Cerebellar nuclear complex (tissue), 1 donor: ENCODE results near the gene ARSG.
A peak's percentile ranks its signal among the peaks of the same experiment; 100 is the strongest.

ENCODE experiments used
- DNase-seq, 2 experiments: peaks; one replicate each; lab custom pipeline; 2025; lab: John Stamatoyannopoulos, UW

The ARSG gene

GRCh38 chr17:68451670-68452354 is 160.5 kb downstream of the ARSG start:
- no peak for DNase-seq

- DNase-seq = no peak
These were observed 161.5 kb downstream of the ARSG start for GRCh38 chr17:68452724-68453290.

- DNase-seq = no peak
These were observed 162.8 kb downstream of the ARSG start for GRCh38 chr17:68453991-68454665.

DNA sequence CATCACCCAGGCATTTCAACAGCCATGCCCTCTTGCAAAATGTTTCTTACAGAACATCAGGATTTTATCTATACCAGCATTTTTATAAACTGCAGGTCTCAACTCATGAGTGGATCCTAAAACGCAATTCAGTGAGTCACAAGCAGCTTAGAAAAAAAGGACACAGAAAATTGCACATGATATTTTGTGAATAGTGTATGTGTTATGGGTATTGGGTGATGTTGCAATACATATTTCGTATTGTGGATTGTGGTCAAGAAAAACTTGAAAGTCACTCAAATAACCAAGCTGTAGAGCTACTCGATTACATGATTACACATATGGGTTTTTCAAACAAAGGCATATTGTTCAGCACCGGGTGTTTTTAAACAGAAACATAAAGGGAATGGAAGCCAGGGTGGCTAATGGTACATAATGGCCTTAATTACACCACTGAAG is 164.6 kb downstream of the ARSG start:
- DNase-seq = no peak

DNA sequence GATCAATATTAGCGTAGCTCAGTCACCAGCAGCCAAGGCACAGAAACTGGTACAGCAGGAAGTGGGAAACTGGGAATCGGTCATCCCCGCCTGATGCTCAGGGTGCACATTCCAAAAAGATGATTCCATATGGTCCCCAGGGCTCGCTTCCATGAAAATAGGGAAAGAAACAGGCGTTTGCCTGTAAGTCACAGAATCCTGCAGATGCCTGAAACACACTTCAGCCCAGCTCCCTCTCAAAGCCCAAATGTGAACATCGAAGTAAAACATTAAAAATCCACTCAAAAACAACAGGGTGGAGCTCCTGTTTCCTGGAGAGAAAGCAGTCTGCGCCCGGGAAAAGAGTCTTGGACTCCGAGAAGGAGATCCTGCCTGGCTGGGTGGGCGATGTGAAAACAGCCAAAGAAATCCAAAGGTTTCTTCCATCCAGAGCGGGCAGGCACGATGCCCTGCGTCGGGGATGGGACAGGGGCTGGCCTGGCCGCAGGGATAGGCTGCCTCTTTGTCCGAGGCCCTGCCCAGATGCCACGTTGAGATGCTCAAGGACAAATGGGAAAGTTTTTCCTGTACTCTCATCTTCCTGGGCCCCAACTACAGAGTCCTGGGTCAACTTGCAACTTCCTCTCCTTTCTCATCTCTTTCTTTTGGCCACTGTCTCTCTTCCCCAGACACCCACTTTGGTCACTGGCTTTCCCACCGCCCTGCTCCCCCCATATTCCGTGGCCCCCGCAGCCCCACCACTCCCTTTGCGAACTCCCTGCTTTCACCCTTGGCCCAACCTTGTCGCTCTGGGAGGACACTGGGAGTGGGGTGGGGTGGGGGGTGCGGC is 165.3 kb downstream of the ARSG start:
- peak in 1 of 2 experiments; percentile 65 for DNase-seq

- no peak for DNase-seq
These were observed 165.9 kb downstream of the ARSG start, which contains the start of gene WIPI1 for GRCh38 chr17:68457168-68457538. TSS of gene WIPI1 (minus strand) at chr17:68457496. CDS start at chr17:68457421, 75 bp downstream.

DNA sequence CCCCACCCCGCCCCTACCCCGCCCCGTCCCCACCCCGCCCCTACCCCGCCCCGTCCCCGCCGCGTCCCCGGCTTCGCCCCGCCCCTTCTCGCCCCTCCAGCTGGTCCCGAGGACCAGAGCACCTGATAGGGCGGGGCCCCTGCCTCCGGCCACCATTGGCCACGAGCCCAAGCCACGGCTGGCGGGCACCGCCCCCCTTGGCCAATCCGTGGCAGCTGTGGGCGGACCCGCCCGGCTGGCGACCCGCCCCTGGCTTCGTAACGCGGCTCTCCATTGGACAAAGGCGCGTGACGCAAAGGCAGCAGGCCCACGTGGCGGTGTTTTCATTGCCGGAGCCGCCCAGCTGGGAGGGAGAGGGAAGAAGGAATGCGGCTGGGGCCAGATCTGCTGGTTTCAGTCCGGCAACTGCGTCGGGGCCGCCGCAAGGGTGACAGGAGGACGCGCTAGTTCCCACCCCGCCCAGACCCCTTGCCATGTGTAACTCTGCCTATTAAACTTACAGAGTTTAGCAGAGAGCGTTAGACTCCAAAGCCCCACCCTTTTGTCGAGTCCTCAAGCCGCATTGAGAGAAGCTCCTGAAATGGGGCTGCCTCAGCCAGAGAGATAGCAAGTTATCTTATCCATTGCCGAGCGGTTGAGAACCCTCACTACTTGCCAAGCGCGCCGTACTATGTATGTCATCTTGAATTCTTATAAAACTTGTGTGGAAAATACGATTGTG is 166.4 kb downstream of the ARSG start:
- DNase-seq = peak; percentile 95 to 99

GRCh38 chr17:68458260-68459036 is 167.2 kb downstream of the ARSG start:
- no peak for DNase-seq

DNA sequence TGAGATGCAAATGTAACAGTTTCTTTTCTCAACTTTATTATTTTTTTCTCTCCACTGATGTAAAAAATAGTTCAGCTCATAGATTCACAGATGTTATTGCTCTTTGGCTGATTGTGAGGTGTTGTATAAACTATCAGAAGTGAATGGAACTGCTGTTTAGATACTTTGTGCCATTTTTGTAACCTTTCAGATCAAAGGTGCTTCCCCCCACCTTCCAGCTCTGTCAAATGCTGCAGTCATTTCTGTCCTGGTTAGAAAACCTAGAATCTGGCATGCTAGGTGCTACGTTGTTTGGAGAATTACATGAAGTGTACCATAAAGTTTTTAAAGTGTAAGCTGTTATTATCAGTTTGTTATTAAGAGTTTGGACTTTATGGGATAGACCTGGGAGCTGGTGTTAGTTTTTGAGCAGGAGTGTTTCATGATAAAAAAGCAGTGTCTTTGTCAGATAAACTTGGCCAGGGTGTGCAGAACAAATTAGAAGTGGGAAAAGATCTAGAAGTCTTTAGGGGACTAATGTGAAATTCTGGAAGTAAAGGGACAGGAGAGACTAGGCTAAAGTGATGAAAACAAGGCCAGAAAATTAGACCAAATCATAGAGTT is 167.8 kb downstream of the ARSG start:
- no peak for DNase-seq

GRCh38 chr17:68460146-68460545 is 168.9 kb downstream of the ARSG start:
- DNase-seq = no peak

GRCh38 chr17:68460715-68461114 is 169.4 kb downstream of the ARSG start:
- no peak for DNase-seq

DNA sequence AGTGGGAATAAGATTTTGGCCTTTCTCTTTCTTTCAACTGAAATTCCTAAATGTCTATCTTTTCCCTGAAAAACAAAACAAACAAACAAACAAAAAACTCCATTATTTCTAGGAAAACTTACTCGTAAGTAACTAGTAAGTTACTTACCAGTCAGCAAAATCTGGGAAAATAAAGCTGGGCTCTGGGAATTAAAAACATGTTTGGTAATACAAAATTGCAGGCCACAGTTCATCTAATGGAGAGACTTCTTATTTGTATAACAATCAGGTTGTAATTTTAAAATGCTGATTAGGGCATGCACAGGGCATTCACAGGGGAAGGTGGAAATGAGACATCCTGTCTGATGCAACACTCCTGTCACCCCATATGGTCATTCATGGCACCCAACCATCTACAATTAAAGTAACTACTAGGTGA is 169.8 kb downstream of the ARSG start:
- no peak for DNase-seq

DNA sequence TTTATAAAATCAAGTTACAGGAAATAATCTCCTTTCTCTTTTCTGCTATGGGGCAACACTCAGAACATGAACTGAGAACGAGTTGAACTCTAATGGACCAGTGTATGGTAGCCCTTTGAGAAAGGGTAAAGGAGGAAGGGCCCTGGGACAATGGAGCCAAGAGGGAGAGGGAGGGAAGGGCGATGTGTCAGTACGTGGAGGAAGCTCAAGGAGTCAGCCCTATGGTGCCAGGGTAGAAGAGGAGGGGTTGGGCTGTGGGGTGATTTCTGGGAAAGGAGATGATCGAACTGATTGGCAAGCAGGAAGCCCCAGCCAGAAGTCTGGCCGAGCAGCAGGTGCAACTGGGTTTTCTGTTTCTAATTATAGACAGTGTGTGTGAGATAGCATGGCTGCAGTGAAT is 170.3 kb downstream of the ARSG start:
- DNase-seq = no peak

DNA sequence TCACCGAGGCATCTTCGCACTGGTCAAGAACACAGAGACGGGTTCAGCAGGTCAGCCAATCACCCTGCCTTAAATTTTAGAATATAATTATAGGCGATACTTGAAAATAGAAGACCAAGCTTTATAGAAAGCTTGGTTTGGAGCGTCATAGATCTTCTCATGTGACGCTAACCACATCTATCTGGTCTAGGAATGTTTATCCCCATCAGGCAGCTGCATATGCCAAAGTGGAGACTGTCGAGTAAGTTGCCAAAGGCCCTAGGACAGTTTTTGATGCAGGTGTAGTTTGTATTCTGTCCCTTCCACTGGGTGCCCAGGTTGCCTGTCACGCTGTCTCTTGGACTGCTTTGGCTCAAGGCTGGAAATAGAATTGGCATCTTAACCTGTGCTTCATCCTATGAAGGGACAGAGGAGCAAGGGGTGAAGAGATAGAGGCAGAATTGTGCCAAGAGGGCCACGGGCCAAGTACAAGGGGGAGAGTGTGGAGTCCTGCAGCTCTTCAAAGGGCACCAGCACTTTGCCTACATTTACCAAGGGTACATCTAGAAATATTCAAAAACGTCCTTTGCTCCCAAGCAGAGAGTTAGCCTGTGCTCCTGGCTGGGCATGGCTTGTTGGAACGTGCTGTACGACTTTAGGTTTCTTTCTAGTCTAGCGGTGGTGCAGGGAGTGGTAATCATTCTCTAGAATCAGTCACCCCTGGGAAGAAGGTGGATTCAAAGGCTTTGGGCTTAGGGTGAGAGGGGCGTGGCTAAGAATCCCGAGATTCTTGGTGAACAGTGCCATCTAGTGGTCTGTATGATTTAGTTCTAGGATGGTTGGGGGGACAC is 171.3 kb downstream of the ARSG start:
- DNase-seq = peak; percentile 25 to 51

DNA sequence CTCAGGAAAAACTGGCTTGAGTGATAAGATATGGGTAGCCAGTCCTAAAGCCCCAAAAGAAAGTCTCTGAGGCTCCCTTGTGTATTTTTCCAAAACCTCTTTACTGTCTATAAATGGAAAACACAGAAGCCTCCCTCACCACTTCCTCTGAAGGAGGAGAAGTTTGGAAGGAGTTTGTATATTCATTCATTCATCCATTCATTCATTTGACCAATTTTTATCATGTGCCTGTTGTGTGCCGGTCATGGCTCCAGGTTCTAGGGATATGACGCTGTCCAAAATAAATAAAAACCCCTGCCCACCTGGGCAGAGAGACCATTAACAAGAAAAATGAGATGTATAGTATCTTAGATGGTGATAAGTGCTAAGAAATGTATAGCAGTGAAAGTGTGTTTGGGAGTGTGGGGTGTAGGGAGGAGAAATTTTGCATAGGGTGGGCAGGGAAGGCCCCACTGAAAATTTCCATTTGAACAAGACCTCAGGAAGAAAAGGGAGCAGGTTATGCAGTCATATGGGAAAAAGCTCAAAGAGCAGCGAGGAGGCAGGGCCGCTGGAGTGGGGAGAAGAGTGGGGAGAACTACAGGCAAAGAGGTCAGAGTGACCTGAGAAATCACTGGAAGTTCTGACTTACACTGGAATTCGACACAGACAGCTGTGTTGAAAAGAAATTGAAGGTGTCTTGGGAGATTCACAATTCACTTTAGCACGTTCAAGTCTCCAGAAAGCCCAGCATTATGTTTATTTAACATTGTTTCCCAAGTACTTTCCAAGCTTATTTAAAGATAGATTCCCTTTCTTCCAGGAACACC is 172.1 kb downstream of the ARSG start:
- DNase-seq = no peak

DNA sequence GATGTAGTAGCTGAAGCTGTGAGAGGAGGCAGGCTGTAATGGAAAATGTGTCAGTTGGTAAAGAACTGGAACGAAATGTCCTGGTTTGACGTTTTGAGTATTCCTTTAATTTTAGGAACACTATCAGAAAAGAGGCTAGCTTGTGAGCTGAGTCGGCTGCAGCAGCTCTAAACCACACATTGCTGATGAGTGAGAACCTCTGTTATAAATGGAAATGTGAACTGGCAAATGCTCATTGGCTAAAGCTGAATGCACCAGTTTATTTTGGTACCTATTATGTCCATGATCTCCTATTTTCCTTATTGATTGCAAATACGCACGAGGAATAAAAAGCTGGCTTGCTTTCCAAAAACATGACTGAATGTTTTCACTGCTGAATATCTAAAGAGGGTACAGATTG is 177.0 kb downstream of the ARSG start:
- DNase-seq = no peak

- DNase-seq = no peak
These were observed 177.5 kb downstream of the ARSG start for GRCh38 chr17:68468788-68469187.
